Lung (tissue), 12 donors: ENCODE results near the gene NPHP1. TPM values are rescaled to one million over a fixed set of nuclear protein-coding genes. Genes with fewer than 3 reads are reported as not detected.
A peak's percentile ranks its signal among the peaks of the same experiment; 100 is the strongest.
"Not testable (repeated sequence)": the region's sequence is repeated elsewhere in the genome, so short reads cannot be mapped to it uniquely, and the experiment has no call there.

Source experiments
- ATAC-seq: fragments of 200-7000 bp; cut with Tn5 transposase; one replicate; pipeline ENCODE4 v1.9.1; 2020; ENCODE audit warnings: moderate number of reproducible peaks; ENCODE audit not compliant: insufficient read depth, low FRiP score
- DNase-seq, 3 donors: peaks; one replicate each; pipeline ENCODE4 v3.0.0-alpha.2; 2013 to 2017
- H3K27ac ChIP-seq, 2 donors: one replicate each; pipeline ENCODE4 v1.5.1; 2013; ENCODE audit warnings: mild to moderate bottlenecking in 2 of 2, moderate library complexity in 2 of 2, control low read depth in 1 of 2, inconsistent platforms in 1 of 2, low read depth in 1 of 2, low read length in 1 of 2
- H3K27me3 ChIP-seq, 3 donors: one replicate each; pipeline ENCODE4 v1.5.1; 2013; ENCODE audit warnings: low read length in 2 of 3; ENCODE audit not compliant: control insufficient read depth in 3 of 3, insufficient read depth in 3 of 3
- H3K36me3 ChIP-seq, 4 donors: one replicate each; pipeline ENCODE4 v1.5.1; 2013; ENCODE audit warnings: low read length in 4 of 4, mild to moderate bottlenecking in 1 of 4, moderate library complexity in 1 of 4; ENCODE audit not compliant: control insufficient read depth in 4 of 4, insufficient read depth in 4 of 4
- H3K4me1 ChIP-seq, 5 donors: one replicate each; pipeline ENCODE4 v1.5.1; 2013; ENCODE audit warnings: low read length in 5 of 5, mild to moderate bottlenecking in 2 of 5, moderate library complexity in 1 of 5; ENCODE audit not compliant: control insufficient read depth in 5 of 5, insufficient read depth in 5 of 5
- H3K4me3 ChIP-seq: one replicate; pipeline ENCODE4 v1.5.1; 2013; ENCODE audit warnings: mild to moderate bottlenecking, control low read depth, moderate library complexity
- H3K9ac ChIP-seq, 2 donors: one replicate each; pipeline ENCODE4 v1.5.1; 2013; ENCODE audit warnings: low read length in 2 of 2, control low read depth in 1 of 2; ENCODE audit not compliant: insufficient read depth in 1 of 2
- H3K9me3 ChIP-seq, 4 donors: one replicate each; pipeline ENCODE4 v1.5.1; 2013; ENCODE audit warnings: low read length in 3 of 4, mild to moderate bottlenecking in 1 of 4, moderate library complexity in 1 of 4; ENCODE audit not compliant: control insufficient read depth in 4 of 4, insufficient read depth in 3 of 4
- CTCF ChIP-seq: IDR thresholded peaks from 2 replicates; pipeline ENCODE4 v1.5.1; 2012; ENCODE audit warnings: mild to moderate bottlenecking; ENCODE audit errors: control extremely low read depth, extremely low read depth
- WGBS, 2 donors: extraction: QIAGEN DNeasy Blood & Tissue Kit; methylation state at CpG; one replicate each; pipeline ENCODE4 v1.1.7; 2013; 5-methylcytosine and 5-hydroxymethylcytosine counted together
- polyA plus RNA-seq, 2 donors: library from polyadenylated mRNA; stranded (reverse); fragments of 200-250 nt; gene quantifications; one replicate each; pipeline ENCODE4 v1.2.1, GENCODE V29; 2013
- total RNA-seq, 2 donors: library from RNA; depleted of rRNA in 1 of 2; stranded (reverse); fragments of >200 nt in 1 of 2; gene quantifications; one replicate each; pipeline ENCODE4 v1.2.1, GENCODE V29; 2014 to 2021
- donor health status: control.
- donor health status: control.
- donor health status: Bipolar disorder and iron deficiency.
- donor health status: healthy.
- donor health status: DM: yes; HTN: yes; CAD: no.

Gene NPHP1
- total and polyA plus RNA-seq, 4 donors, result 6.0 to 17.1 (median 11.7) TPM

GRCh38 chr2:110167326-110168000 is 37.4 kb downstream of the NPHP1 start:
- H3K4me3 ChIP-seq, result no peak overlapping the region
- H3K4me1 ChIP-seq, result peaks cover 0 to 9% (median 0%) of the 10 kb centered on the region in 5 donors
- ATAC-seq (no peak), DNase-seq (no peak)
- H3K9me3 ChIP-seq, result no peaks in the 10 kb centered on the region
- 82 to 88% methylated on average over 5 of the region's 5 CpGs for WGBS, 2 donors
- H3K27ac ChIP-seq, result no peak overlapping the region
- no peak overlapping the region for H3K9ac ChIP-seq
- H3K27me3 ChIP-seq, result no peaks in the 10 kb centered on the region
- TF ChIP-seq CTCF, result no peak
- H3K36me3 ChIP-seq, result peaks cover 0 to 7% (median 0%) of the 10 kb centered on the region in 4 donors

- Histone ChIP-seq H3K9ac (no peak overlapping the region), H3K36me3 (peaks cover 0 to 7% (median 0%) of the 10 kb centered on the region in 4 donors), H3K4me1 (peaks cover 0 to 9% (median 0%) of the 10 kb centered on the region in 5 donors), H3K27me3 (no peaks in the 10 kb centered on the region), H3K4me3 (no peak overlapping the region), H3K9me3 (no peaks in the 10 kb centered on the region), H3K27ac (no peak overlapping the region)
- ATAC-seq (no peak), DNase-seq (peak in 2 of 3 donors; percentile 11 to 17)
- WGBS, 2 donors, result 91 to 97% methylated on average over 2 of the region's 2 CpGs
- no peak for TF ChIP-seq CTCF
Measured at GRCh38 chr2:110166266-110166665, 38.5 kb downstream of the NPHP1 start.

GRCh38 chr2:110157153-110157793 is 47.5 kb downstream of the NPHP1 start:
- Histone ChIP-seq H3K9me3 (peaks cover 0 to 3% (median 0%) of the 10 kb centered on the region in 4 donors), H3K9ac (no peak overlapping the region), H3K4me3 (no peak overlapping the region), H3K4me1 (no peaks in the 10 kb centered on the region), H3K27me3 (no peaks in the 10 kb centered on the region), H3K36me3 (peaks cover 0 to 2% (median 0%) of the 10 kb centered on the region in 4 donors), H3K27ac (no peak overlapping the region)
- peak; percentile 37 to 79 (median 68) for DNase-seq
- WGBS, 2 donors, result 32 to 41% methylated on average over 4 of the region's 4 CpGs
- peak; percentile 74 for ATAC-seq
- peak; percentile 74 for TF ChIP-seq CTCF

- WGBS, 2 donors, result 95 to 99% methylated on average over 4 of the region's 4 CpGs
- not testable (repeated sequence) for DNase-seq
Measured at GRCh38 chr2:110154828-110155227, 50.0 kb downstream of the NPHP1 start.

GRCh38 chr2:110154188-110154587 is 50.6 kb downstream of the NPHP1 start:
- WGBS, 2 donors, result 74 to 98% methylated on average over 2 of the region's 2 CpGs
- not testable (repeated sequence) for H3K36me3 ChIP-seq, H3K9me3 ChIP-seq, DNase-seq, H3K27ac ChIP-seq, H3K9ac ChIP-seq, ATAC-seq, H3K4me3 ChIP-seq, H3K27me3 ChIP-seq, H3K4me1 ChIP-seq

More at GRCh38 chr2:110154828-110155227, 50.0 kb downstream of the NPHP1 start:
- H3K4me1 ChIP-seq, H3K27me3 ChIP-seq, H3K4me3 ChIP-seq, H3K9me3 ChIP-seq, H3K9ac ChIP-seq, H3K27ac ChIP-seq, H3K36me3 ChIP-seq, ATAC-seq: not testable (repeated sequence)
